GM18505 (cell line): ENCODE measurements around the gene CERS3.
A peak's percentile ranks its signal among the peaks of the same experiment; 100 is the strongest.
"Not testable (repeated sequence)": the region's sequence is repeated elsewhere in the genome, so short reads cannot be mapped to it uniquely, and the experiment has no call there.

ENCODE experiments used
- ATAC-seq: cut with Tn5 transposase; IDR thresholded peaks from one replicate; pipeline ENCODE4 v1.9.1; 2021; ENCODE audit not compliant: unreplicated experiment
- POLR2A ChIP-seq: IDR thresholded peaks from 4 replicates; pipeline ENCODE4 v1.6.1; 2011; ENCODE audit warnings: borderline replicate concordance; ENCODE audit not compliant: insufficient read depth, insufficient read length; ENCODE audit errors: extremely low read depth

CERS3 gene

GRCh38 chr15:100476805-100477204, 51.9 kb downstream of the CERS3 start:
- TF ChIP-seq POLR2A = no peak
- ATAC-seq = no peak

GRCh38 chr15:100472736-100473135, 56.0 kb downstream of the CERS3 start:
- TF ChIP-seq POLR2A = no peak
- no peak for ATAC-seq

- TF ChIP-seq POLR2A = no peak
- no peak for ATAC-seq
Observed at GRCh38 chr15:100471933-100472332, 56.8 kb downstream of the CERS3 start.

- no peak for TF ChIP-seq POLR2A
- no peak for ATAC-seq
Observed at GRCh38 chr15:100468285-100468684, 60.5 kb downstream of the CERS3 start.

- no peak for ATAC-seq
- no peak for TF ChIP-seq POLR2A
Observed at GRCh38 chr15:100466073-100466472, 62.7 kb downstream of the CERS3 start.

GRCh38 chr15:100464888-100465287, 63.9 kb downstream of the CERS3 start:
- no peak for ATAC-seq

GRCh38 chr15:100464256-100464655, 64.5 kb downstream of the CERS3 start:
- TF ChIP-seq POLR2A = no peak
- no peak for ATAC-seq

More at GRCh38 chr15:100464888-100465287, 63.9 kb downstream of the CERS3 start:
- no peak for TF ChIP-seq POLR2A

GRCh38 chr15:100463515-100463914, 65.2 kb downstream of the CERS3 start:
- no peak for ATAC-seq
- TF ChIP-seq POLR2A = no peak

- no peak for TF ChIP-seq POLR2A
- peak; percentile 54 for ATAC-seq
Observed at GRCh38 chr15:100461049-100461448, 67.7 kb downstream of the CERS3 start.

- TF ChIP-seq POLR2A = no peak
- ATAC-seq = no peak
Observed at GRCh38 chr15:100457201-100457600, 71.5 kb downstream of the CERS3 start.

GRCh38 chr15:100454148-100454547, 74.6 kb downstream of the CERS3 start:
- no peak for TF ChIP-seq POLR2A
- ATAC-seq = no peak

GRCh38 chr15:100448481-100448880, 80.3 kb downstream of the CERS3 start:
- no peak for ATAC-seq
- no peak for TF ChIP-seq POLR2A

GRCh38 chr15:100441063-100441462, 87.7 kb downstream of the CERS3 start:
- ATAC-seq = not testable (repeated sequence)

- TF ChIP-seq POLR2A = no peak
- ATAC-seq = no peak
Observed at GRCh38 chr15:100439514-100439913, 89.2 kb downstream of the CERS3 start.

GRCh38 chr15:100438570-100438969, 90.2 kb downstream of the CERS3 start:
- ATAC-seq = peak; percentile 85
- no peak for TF ChIP-seq POLR2A
